IMR-90 (cell line): ENCODE results near the gene PNPLA1. TPM values are rescaled to one million over a fixed set of nuclear protein-coding genes. Genes with fewer than 3 reads are reported as not detected.

Experiments used
- ATAC-seq: fragments of 200-7000 bp; cut with Tn5 transposase; 2 replicates; pipeline ENCODE4 v1.9.1; 2020; ENCODE audit warnings: low read depth, mild to moderate bottlenecking, moderate library complexity
- BruUV-seq: library from RNA; stranded (reverse); fragments of 400-500 nt; replicated peaks from 2 replicates; lab custom pipeline; 2021; lab: Mats Ljungman, UMichigan
- CTCF ChIA-PET: fragments of 300-600 bp; formaldehyde crosslinking; extraction: SDS; loops from one replicate; lab custom pipeline; 2021; ENCODE audit warnings: antibody characterized with exemption; lab: Yijun Ruan, JAX
- POLR2A ChIA-PET: fragments of 300-600 bp; sonication (Branson Sonifier 250); formaldehyde crosslinking; loops from one replicate; lab custom pipeline; 2022; ENCODE audit warnings: antibody characterized with exemption; ENCODE audit not compliant: unreplicated experiment; lab: Charles Lee
- DNase-seq: peaks from one replicate; pipeline ENCODE4 v3.0.0; 2013
- H2AFZ ChIP-seq: replicated peaks from 2 replicates; pipeline ENCODE3; 2013; ENCODE audit warnings: low read length, mild to moderate bottlenecking; ENCODE audit not compliant: poor library complexity
- H2AK5ac ChIP-seq: 2 replicates; pipeline ENCODE4 v1.6.1; 2013; ENCODE audit warnings: low read depth, low read length, inconsistent platforms
- H2AK9ac ChIP-seq: replicated peaks from 2 replicates; pipeline ENCODE3; 2013; ENCODE audit warnings: mild to moderate bottlenecking, low read depth, low read length, moderate library complexity; ENCODE audit not compliant: poor library complexity
- H2BK120ac ChIP-seq: 2 replicates; pipeline ENCODE4 v1.6.1; 2013; ENCODE audit warnings: low read depth, low read length, inconsistent platforms
- H2BK15ac ChIP-seq: 3 replicates; pipeline ENCODE4 v1.6.1; 2013; ENCODE audit warnings: low read depth, low read length, inconsistent platforms
- H2BK20ac ChIP-seq: 2 replicates; pipeline ENCODE4 v1.6.1; 2013; ENCODE audit warnings: low read depth, mild to moderate bottlenecking, inconsistent platforms, low read length, moderate library complexity
- H2BK5ac ChIP-seq: 2 replicates; pipeline ENCODE4 v1.6.1; 2013; ENCODE audit warnings: mild to moderate bottlenecking, low read depth, low read length, inconsistent platforms; ENCODE audit not compliant: poor library complexity, severe bottlenecking
- H3K14ac ChIP-seq: replicated peaks from 2 replicates; pipeline ENCODE4 v1.6.1; 2013; ENCODE audit warnings: low read depth, low read length, inconsistent platforms
- H3K18ac ChIP-seq: 2 replicates; pipeline ENCODE4 v1.6.1; 2013; ENCODE audit warnings: low read depth, low read length, control low read depth
- H3K23ac ChIP-seq: 2 replicates; pipeline ENCODE4 v1.6.1; 2013; ENCODE audit warnings: low read depth, low read length, inconsistent platforms
- H3K27ac ChIP-seq: 2 replicates; pipeline ENCODE4 v1.5.1; 2013; ENCODE audit warnings: mild to moderate bottlenecking, control low read depth, low read length; ENCODE audit not compliant: insufficient read depth
- H3K27me3 ChIP-seq: 2 replicates; pipeline ENCODE4 v1.6.1; 2013; ENCODE audit warnings: low read length; ENCODE audit not compliant: control insufficient read depth, insufficient read depth
- H3K36me3 ChIP-seq: 2 replicates; pipeline ENCODE4 v1.6.1; 2013; ENCODE audit warnings: low read length, mixed read lengths; ENCODE audit not compliant: control insufficient read depth, insufficient read depth
- H3K4ac ChIP-seq: 2 replicates; pipeline ENCODE4 v1.6.1; 2013; ENCODE audit warnings: low read depth, low read length, inconsistent platforms
- H3K4me1 ChIP-seq: 2 replicates; pipeline ENCODE4 v1.6.1; 2013; ENCODE audit warnings: low read length, mixed read lengths; ENCODE audit not compliant: control insufficient read depth, insufficient read depth
- H3K4me2 ChIP-seq: 2 replicates; pipeline ENCODE4 v1.6.1; 2013; ENCODE audit warnings: low read depth, mild to moderate bottlenecking, control low read depth, low read length, moderate library complexity
- H3K4me3 ChIP-seq: 2 replicates; pipeline ENCODE4 v1.5.1; 2013; ENCODE audit warnings: low read depth, mild to moderate bottlenecking, control low read depth, low read length, moderate library complexity; ENCODE audit not compliant: insufficient read depth
- H3K56ac ChIP-seq: 2 replicates; pipeline ENCODE4 v1.6.1; 2013; ENCODE audit warnings: low read length, inconsistent platforms; ENCODE audit not compliant: insufficient read depth; ENCODE audit errors: extremely low read depth
- H3K79me1 ChIP-seq, 2 experiments: 2 replicates each; pipeline ENCODE4 v1.6.1; 2013; ENCODE audit warnings: low read length in 2 of 2, inconsistent platforms in 1 of 2, low read depth in 1 of 2
- H3K9ac ChIP-seq: 2 replicates; pipeline ENCODE4 v1.6.1; 2013; ENCODE audit warnings: low read depth, low read length, control low read depth
- H3K9me1 ChIP-seq: 2 replicates; pipeline ENCODE4 v1.6.1; 2013; ENCODE audit warnings: low read length, inconsistent platforms; ENCODE audit not compliant: insufficient read depth
- H3K9me3 ChIP-seq: 2 replicates; pipeline ENCODE4 v1.6.1; 2013; ENCODE audit warnings: low read length; ENCODE audit not compliant: control insufficient read depth, insufficient read depth
- H4K20me1 ChIP-seq: 2 replicates; pipeline ENCODE4 v1.6.1; 2013; ENCODE audit warnings: low read length, inconsistent platforms; ENCODE audit not compliant: insufficient read depth
- H4K5ac ChIP-seq: 2 replicates; pipeline ENCODE4 v1.6.1; 2013; ENCODE audit warnings: mild to moderate bottlenecking, low read depth, low read length, control low read depth
- H4K8ac ChIP-seq, 2 experiments: 2 replicates each; pipeline ENCODE4 v1.6.1; 2013; ENCODE audit warnings: low read depth in 2 of 2, low read length in 2 of 2, control low read depth in 1 of 2, inconsistent platforms in 1 of 2
- H4K91ac ChIP-seq: 2 replicates; pipeline ENCODE4 v1.6.1; 2013; ENCODE audit warnings: low read depth, low read length, inconsistent platforms; ENCODE audit not compliant: insufficient read depth
- BHLHE40 ChIP-seq: fragments of 150-350 bp; IDR thresholded peaks from 2 replicates; pipeline ENCODE4 v1.6.1; 2016; ENCODE audit warnings: mild to moderate bottlenecking, low read depth, low read length
- CEBPB ChIP-seq: IDR thresholded peaks from 2 replicates; pipeline ENCODE4 v1.6.1; 2012; ENCODE audit warnings: low read depth, low read length, improper control_type of control experiment
- CHD1 ChIP-seq: IDR thresholded peaks from 2 replicates; pipeline ENCODE4 v1.6.1; 2012; ENCODE audit warnings: low read depth, low read length, improper control_type of control experiment
- CTCF ChIP-seq: conservative IDR thresholded peaks from 2 replicates; pipeline ENCODE4 v1.5.1; 2012; ENCODE audit warnings: mild to moderate bottlenecking, low read depth, low read length, improper control_type of control experiment
- ELK1 ChIP-seq: fragments of 150-350 bp; IDR thresholded peaks from 2 replicates; pipeline ENCODE4 v1.6.1; 2016; ENCODE audit warnings: low read depth, mild to moderate bottlenecking, low read length, moderate library complexity, borderline replicate concordance
- FOS ChIP-seq: fragments of 150-350 bp; IDR thresholded peaks from 2 replicates; pipeline ENCODE4 v1.6.1; 2016; ENCODE audit warnings: low read depth, low read length
- MAFK ChIP-seq: IDR thresholded peaks from 2 replicates; pipeline ENCODE4 v1.6.1; 2012; ENCODE audit warnings: low read depth, low read length, improper control_type of control experiment
- MAZ ChIP-seq: IDR thresholded peaks from 2 replicates; pipeline ENCODE4 v1.6.1; 2012; ENCODE audit warnings: low read depth, mild to moderate bottlenecking, low read length, improper control_type of control experiment, moderate library complexity, borderline replicate concordance
- MXI1 ChIP-seq: IDR thresholded peaks from 2 replicates; pipeline ENCODE4 v1.6.1; 2012; ENCODE audit warnings: low read depth, mild to moderate bottlenecking, low read length, moderate library complexity, borderline replicate concordance
- NFE2L2 ChIP-seq: fragments of 150-350 bp; IDR thresholded peaks from 2 replicates; pipeline ENCODE4 v1.6.1; 2016; ENCODE audit warnings: low read depth, mild to moderate bottlenecking, low read length
- POLR2A ChIP-seq: IDR thresholded peaks from 2 replicates; pipeline ENCODE4 v1.6.1; 2012; ENCODE audit warnings: mild to moderate bottlenecking, low read depth, low read length
- RAD21 ChIP-seq: IDR thresholded peaks from 2 replicates; pipeline ENCODE4 v1.6.1; 2012; ENCODE audit warnings: low read length, improper control_type of control experiment
- RCOR1 ChIP-seq: IDR thresholded peaks from 2 replicates; pipeline ENCODE4 v1.6.1; 2012; ENCODE audit warnings: mild to moderate bottlenecking, low read length, improper control_type of control experiment; ENCODE audit not compliant: insufficient replicate concordance
- RFX5 ChIP-seq: IDR thresholded peaks from 2 replicates; pipeline ENCODE4 v1.8.0; 2012; ENCODE audit warnings: low read depth, mild to moderate bottlenecking, low read length, moderate library complexity
- SMC3 ChIP-seq: fragments of 150-350 bp; IDR thresholded peaks from 2 replicates; pipeline ENCODE4 v1.6.1; 2016; ENCODE audit warnings: low read depth, mild to moderate bottlenecking, antibody characterized with exemption, low read length, moderate library complexity
- USF2 ChIP-seq: fragments of 150-350 bp; IDR thresholded peaks from 2 replicates; pipeline ENCODE4 v1.6.1; 2017; ENCODE audit warnings: mild to moderate bottlenecking, antibody characterized with exemption, low read length, low read depth
- WGBS, 2 experiments: methylation state at CpG; one replicate each; pipeline versions ENCODE4 v1.1.5 to v1.1.7; 2013; ENCODE audit warnings: missing lambda C conversion rate in 2 of 2; ENCODE audit not compliant: insufficient read length in 1 of 2; ENCODE audit errors: extremely low coverage in 2 of 2; 5-methylcytosine and 5-hydroxymethylcytosine counted together
- dilution Hi-C: fragments of 300-500 bp; cut with HindIII; formaldehyde crosslinking; loops from one replicate; pipeline ENCODE4 v1.14.3; 2018; ENCODE audit warnings: low sequenced_read_pairs; ENCODE audit not compliant: unreplicated experiment
- in situ Hi-C: fragments of 300-500 bp; cut with MboI; formaldehyde crosslinking; loops from 3 replicates; pipeline ENCODE4 v1.14.3; 2019; ENCODE audit warnings: low sequenced_read_pairs, inconsistent platforms, mixed read lengths
- intact Hi-C: fragments of 100-400 bp; cut with micrococcal nuclease; formaldehyde crosslinking; loops from 2 replicates; pipeline ENCODE4 v1.10.0; 2022
- polyA plus RNA-seq, 3 experiments: library from polyadenylated mRNA; depleted of rRNA; stranded (reverse); fragments of >200 nt; gene quantifications; 2 replicates each; pipeline ENCODE4 v1.2.3, GENCODE V29; 2012; ENCODE audit warnings: low replicate concordance in 1 of 3
- total RNA-seq: library from RNA; depleted of rRNA; stranded (reverse); fragments of >200 nt; gene quantifications from 2 replicates; pipeline ENCODE4 v1.2.3, GENCODE V29; 2012

The PNPLA1 gene
- total and polyA plus RNA-seq, 2 of the 4 experiments (the other 2 are of a cell fraction) = not detected

- H2BK15ac ChIP-seq = no peak overlapping the region
- no peak overlapping the region for H2BK20ac ChIP-seq
- H3K4me2 ChIP-seq = no peak overlapping the region
- DNase-seq = no peak
- no peak overlapping the region for H2BK5ac ChIP-seq
- no peak overlapping the region for H2AK9ac ChIP-seq
- H4K5ac ChIP-seq = no peak overlapping the region
- 0 out of 2 replicates have a peak, but pooled peaks cover 6% of the 10 kb centered on the region for H3K9me1 ChIP-seq
- H3K14ac ChIP-seq = no peak overlapping the region
- H4K8ac ChIP-seq = no peak overlapping the region
- no peaks in the 10 kb centered on the region for H3K36me3 ChIP-seq
- no peak for ATAC-seq
- ChIA-PET POLR2A (no interaction called here), CTCF (no interaction called here)
- peaks cover 80% of the 10 kb centered on the region for H3K27me3 ChIP-seq
- H4K20me1 ChIP-seq = no peaks in the 10 kb centered on the region
- H3K79me1 ChIP-seq = no peaks in the 10 kb centered on the region
- no peak overlapping the region for H4K91ac ChIP-seq
- no peaks in the 10 kb centered on the region for H3K4me1 ChIP-seq
- no TSS peak for BruUV-seq
- WGBS, 2 experiments = no CpG with 5 or more reads among the region's 5 CpGs
- no peak overlapping the region for H3K27ac ChIP-seq
- no peak overlapping the region for H3K18ac ChIP-seq
- no peak overlapping the region for H2AK5ac ChIP-seq
- H3K9ac ChIP-seq = no peak overlapping the region
- dilution Hi-C loops = no loop called here
- H3K4me3 ChIP-seq = no peak overlapping the region
- intact Hi-C loops = no loop called here
- no peak for TF ChIP-seq NFE2L2
- TF ChIP-seq POLR2A = no peak
- TF ChIP-seq RFX5 = no peak
- no peak for TF ChIP-seq MAFK
- TF ChIP-seq ELK1 = no peak
- no peak for TF ChIP-seq RAD21
- no peak for TF ChIP-seq MXI1
- TF ChIP-seq BHLHE40 = no peak
- TF ChIP-seq CEBPB = no peak
- no peak for TF ChIP-seq CTCF
- TF ChIP-seq USF2 = no peak
- no peak for TF ChIP-seq CHD1
- TF ChIP-seq FOS = no peak
- TF ChIP-seq MAZ = no peak
- no peak for TF ChIP-seq RCOR1
- TF ChIP-seq SMC3 = no peak
- H3K4ac ChIP-seq = no peak overlapping the region
- H3K9me3 ChIP-seq = no peaks in the 10 kb centered on the region; the same call in 1 of the 2 replicates
- in situ Hi-C loops = no loop called here
- H3K56ac ChIP-seq = no peak overlapping the region
- no peak overlapping the region for H2AFZ ChIP-seq
- no peak overlapping the region for H3K23ac ChIP-seq
- H2BK120ac ChIP-seq = no peak overlapping the region
Observed at GRCh38 chr6:36336208-36336710, 66.4 kb downstream of the PNPLA1 start.
